Heart left ventricle (tissue), 13 donors: ENCODE measurements around the gene MPPED1.

ENCODE experiments used
- POLR2A ChIP-seq, 2 donors: fragments of 450-650 bp; IDR thresholded peaks; one replicate each; pipeline ENCODE4 v1.6.1; 2017; ENCODE audit warnings: antibody characterized with exemption in 2 of 2, mild to moderate bottlenecking in 2 of 2, moderate library complexity in 2 of 2
- TF ChIP-seq, protein P1 (sequence below), 12 donors: fragments of 200-600 bp; sonication (generic) in 4 of 12; IDR thresholded peaks; one replicate each; pipeline versions ENCODE4 v1.5.0 to v1.8.0; 2018 to 2022; ENCODE audit warnings: antibody characterized with exemption in 12 of 12, mild to moderate bottlenecking in 5 of 12
- donor health status: ischemic (EF 13 %, LVEDD 7.1; RV severe dilation, severe dysfunction).
- donor health status: DM: no; HTN: yes; CAD: no.
- donor health status: DM: no; HTN: no; CAD: no.
- donor health status: ischemic (EF 25% LVEDD 6.9; RV normal size, moderate dysfunction).
- donor health status: ischemic (EF 25% LVEDD 5.7; RV mildly dilated, moderate dysfunction).
- donor health status: ischemic (EF 35%, LVEDD 5.7; RV mildly dilated, moderate dysfunction).
- donor health status: nonischemic (EF 11% LVEDD 7.7; RV severe dilation, severe dysfunction).
- donor health status: DM: yes; HTN: yes; CAD: no.
- donor health status: PGD.
- donor health status: ischemic (EF 29% LVEDD 5.4; RV normal size, mild dysfunction).
- donor health status: nonischemic (EF 23%, LVEDD 6.1; RV moderate dilation, normal function).

DNA sequence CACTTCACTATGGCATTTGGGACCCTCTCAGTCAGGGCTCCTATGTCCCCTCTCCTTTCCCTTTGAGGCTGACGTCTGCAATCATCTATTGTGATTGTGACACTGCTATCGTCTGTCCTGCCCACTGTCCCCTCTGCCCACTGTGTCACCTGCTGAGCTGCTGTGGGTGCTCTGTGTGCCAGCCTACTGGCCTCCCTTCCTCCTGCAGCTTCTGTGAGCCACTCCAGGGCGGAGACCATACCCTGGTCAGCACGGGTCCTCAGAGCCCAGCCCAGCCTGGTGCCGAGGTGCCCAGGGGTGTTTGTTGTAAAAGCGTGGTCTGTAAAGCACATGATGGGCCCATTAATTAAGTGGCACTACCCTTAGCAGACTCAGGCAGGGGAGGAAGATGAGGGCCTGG is 29.4 kb downstream of the MPPED1 start:
- TF ChIP-seq, protein P1, sequence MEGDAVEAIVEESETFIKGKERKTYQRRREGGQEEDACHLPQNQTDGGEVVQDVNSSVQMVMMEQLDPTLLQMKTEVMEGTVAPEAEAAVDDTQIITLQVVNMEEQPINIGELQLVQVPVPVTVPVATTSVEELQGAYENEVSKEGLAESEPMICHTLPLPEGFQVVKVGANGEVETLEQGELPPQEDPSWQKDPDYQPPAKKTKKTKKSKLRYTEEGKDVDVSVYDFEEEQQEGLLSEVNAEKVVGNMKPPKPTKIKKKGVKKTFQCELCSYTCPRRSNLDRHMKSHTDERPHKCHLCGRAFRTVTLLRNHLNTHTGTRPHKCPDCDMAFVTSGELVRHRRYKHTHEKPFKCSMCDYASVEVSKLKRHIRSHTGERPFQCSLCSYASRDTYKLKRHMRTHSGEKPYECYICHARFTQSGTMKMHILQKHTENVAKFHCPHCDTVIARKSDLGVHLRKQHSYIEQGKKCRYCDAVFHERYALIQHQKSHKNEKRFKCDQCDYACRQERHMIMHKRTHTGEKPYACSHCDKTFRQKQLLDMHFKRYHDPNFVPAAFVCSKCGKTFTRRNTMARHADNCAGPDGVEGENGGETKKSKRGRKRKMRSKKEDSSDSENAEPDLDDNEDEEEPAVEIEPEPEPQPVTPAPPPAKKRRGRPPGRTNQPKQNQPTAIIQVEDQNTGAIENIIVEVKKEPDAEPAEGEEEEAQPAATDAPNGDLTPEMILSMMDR (IDR thresholded peaks at IDR 0.05) = no peak
- no peak for TF ChIP-seq POLR2A (IDR thresholded peaks at IDR 0.05)
